Body of pancreas (tissue), 4 donors: ENCODE measurements around the gene CWH43. TPM values are rescaled to one million over a fixed set of nuclear protein-coding genes. Genes with fewer than 3 reads are reported as not detected.

Source experiments
- ATAC-seq: fragments of 150-250 bp; one replicate; pipeline ENCODE4 v1.9.1; 2016
- DNase-seq, 4 donors: peaks; one replicate each; pipeline ENCODE4 v3.0.0-alpha.2; 2019
- H3K27ac ChIP-seq, 4 donors: fragments of 200-600 bp; sonication (generic); 1 replicate in 3 of 4; 2 replicates in 1 of 4; pipeline versions ENCODE4 v1.5.1 to v1.6.1; 2016 to 2019; ENCODE audit warnings: mild to moderate bottlenecking in 1 of 4, mixed read lengths in 1 of 4, moderate library complexity in 1 of 4
- H3K27me3 ChIP-seq, 2 donors: fragments of 200-600 bp; sonication (generic); one replicate each; pipeline ENCODE4 v1.6.0; 2016; ENCODE audit warnings: mild to moderate bottlenecking in 1 of 2
- H3K36me3 ChIP-seq, 2 donors: fragments of 200-600 bp; sonication (generic); replicated peaks in 1 of 2; 2 replicates each; pipeline ENCODE4 v1.5.1; 2016; ENCODE audit warnings: low read depth in 2 of 2; ENCODE audit not compliant: insufficient read depth in 1 of 2
- H3K4me1 ChIP-seq: fragments of 200-600 bp; sonication (generic); one replicate; pipeline ENCODE4 v1.6.0; 2016
- H3K4me3 ChIP-seq, 2 donors: fragments of 200-600 bp; sonication (generic); 1 replicate in 1 of 2; 2 replicates in 1 of 2; pipeline ENCODE4 v1.5.1; 2016 to 2019
- H3K9me3 ChIP-seq, 3 donors: fragments of 200-600 bp; sonication (generic); 1 replicate in 2 of 3; 2 replicates in 1 of 3; pipeline ENCODE4 v1.5.1; 2016
- CTCF ChIP-seq, 7 experiments: fragments of 450-650 bp in 4 of 7; fragments of 200-600 bp in 3 of 7; sonication (generic) in 3 of 7; IDR thresholded peaks; one replicate each; pipeline ENCODE4 v1.5.1; 2016 to 2019; ENCODE audit warnings: antibody characterized with exemption in 7 of 7
- POLR2A ChIP-seq, 3 donors: fragments of 450-650 bp; IDR thresholded peaks; one replicate each; pipeline ENCODE4 v1.6.1; 2016; ENCODE audit warnings: antibody characterized with exemption in 3 of 3, mild to moderate bottlenecking in 2 of 3
- WGBS, 2 donors: methylation state at CpG; one replicate each; pipeline ENCODE4 v1.1.5; 2017; 5-methylcytosine and 5-hydroxymethylcytosine counted together
- intact Hi-C: fragments of 100-400 bp; cut with DNase I; formaldehyde crosslinking; loops from one replicate; pipeline ENCODE4 v1.15.1; 2023
- total RNA-seq, 2 donors: library from RNA; depleted of rRNA; stranded (reverse); fragments of >200 nt; gene quantifications; one replicate each; pipeline ENCODE4 v1.1.0, GENCODE V29; 2016

CWH43 gene
- total RNA-seq, 2 donors from 2014 or later: not detected

GRCh38 chr4:48944252-48944651 lies 41.8 kb upstream of the CWH43 start:
- no peak for DNase-seq
- no peak for ATAC-seq
- Histone ChIP-seq H3K4me3 (no peak overlapping the region), H3K4me1 (no peaks in the 10 kb centered on the region), H3K9me3 (no peaks in the 10 kb centered on the region), H3K36me3 (no peaks in the 10 kb centered on the region), H3K27ac (no peak overlapping the region), H3K27me3 (no peaks in the 10 kb centered on the region)
- TF ChIP-seq POLR2A (IDR thresholded peaks at IDR 0.05) (no peak), CTCF (IDR thresholded peaks at IDR 0.05) (no peak)
- intact Hi-C loops: no loop called here
- 83 to 85% methylated on average over 8 of the region's 8 CpGs for WGBS, 2 donors

- TF ChIP-seq CTCF (IDR thresholded peaks at IDR 0.05) (peak in 2 of 7 experiments; percentile 14 to 18), POLR2A (IDR thresholded peaks at IDR 0.05) (no peak)
- DNase-seq (peak in 3 of 4 donors; percentile 8 to 15 (median 9)), ATAC-seq (no peak)
- no peaks in the 10 kb centered on the region for H3K9me3 ChIP-seq
- 65 to 67% methylated on average over 6 of the region's 6 CpGs for WGBS, 2 donors
- H3K4me1 ChIP-seq: no peaks in the 10 kb centered on the region
- no peaks in the 10 kb centered on the region for H3K27me3 ChIP-seq
- no peaks in the 10 kb centered on the region for H3K36me3 ChIP-seq
- intact Hi-C loops: no loop called here
- no peak overlapping the region for H3K4me3 ChIP-seq
- H3K27ac ChIP-seq: no peak overlapping the region
Observed at GRCh38 chr4:48944756-48945241, 41.3 kb upstream of the CWH43 start.

GRCh38 chr4:48945981-48946380 lies 40.1 kb upstream of the CWH43 start:
- Histone ChIP-seq H3K9me3 (no peaks in the 10 kb centered on the region), H3K36me3 (no peaks in the 10 kb centered on the region), H3K27ac (no peak overlapping the region), H3K27me3 (no peaks in the 10 kb centered on the region), H3K4me1 (no peaks in the 10 kb centered on the region), H3K4me3 (no peak overlapping the region)
- WGBS, 2 donors: 16 to 18% methylated on average over 2 of the region's 2 CpGs
- TF ChIP-seq CTCF (IDR thresholded peaks at IDR 0.05) (no peak), POLR2A (IDR thresholded peaks at IDR 0.05) (no peak)
- DNase-seq (no peak), ATAC-seq (no peak)
- intact Hi-C loops: no loop called here

- H3K4me1 ChIP-seq: no peaks in the 10 kb centered on the region
- H3K36me3 ChIP-seq: no peaks in the 10 kb centered on the region
- WGBS, 2 donors: 74 to 76% methylated on average over 1 of the region's 1 CpG
- H3K27me3 ChIP-seq: no peaks in the 10 kb centered on the region
- no peak overlapping the region for H3K27ac ChIP-seq
- no peaks in the 10 kb centered on the region for H3K9me3 ChIP-seq
- DNase-seq: no peak
- intact Hi-C loops: no loop called here
- no peak for ATAC-seq
- TF ChIP-seq CTCF (IDR thresholded peaks at IDR 0.05) (no peak), POLR2A (IDR thresholded peaks at IDR 0.05) (no peak)
- H3K4me3 ChIP-seq: no peak overlapping the region
Observed at GRCh38 chr4:48947731-48948130, 38.3 kb upstream of the CWH43 start.

GRCh38 chr4:48949086-48949485 lies 37.0 kb upstream of the CWH43 start:
- no peak for DNase-seq
- ATAC-seq: no peak
- no peaks in the 10 kb centered on the region for H3K36me3 ChIP-seq
- no peaks in the 10 kb centered on the region for H3K9me3 ChIP-seq
- no peaks in the 10 kb centered on the region for H3K27me3 ChIP-seq
- no peak overlapping the region for H3K27ac ChIP-seq
- no peak for TF ChIP-seq CTCF (IDR thresholded peaks at IDR 0.05)
- TF ChIP-seq POLR2A (IDR thresholded peaks at IDR 0.05): no peak
- H3K4me3 ChIP-seq: no peak overlapping the region
- H3K4me1 ChIP-seq: no peaks in the 10 kb centered on the region
- intact Hi-C loops: no loop called here
